HG03460 (cell line): ENCODE results near the gene MNX1.
A peak's percentile ranks its signal among the peaks of the same experiment; 100 is the strongest.

Source experiments
- ATAC-seq: cut with Tn5 transposase; IDR thresholded peaks from one replicate; pipeline ENCODE4 v1.9.1; 2021; ENCODE audit not compliant: unreplicated experiment

The MNX1 gene

GRCh38 chr7:157033483-157034473, 23.3 kb upstream of the MNX1 start:
- no peak for ATAC-seq

- no peak for ATAC-seq
These were observed 22.4 kb upstream of the MNX1 start for GRCh38 chr7:157032644-157033482.

GRCh38 chr7:157032128-157032527, 21.7 kb upstream of the MNX1 start:
- no peak for ATAC-seq

- ATAC-seq = no peak
These were observed 17.9 kb upstream of the MNX1 start for GRCh38 chr7:157028199-157028903.

GRCh38 chr7:157027568-157028198, 17.2 kb upstream of the MNX1 start:
- no peak for ATAC-seq

- no peak for ATAC-seq
These were observed 14.3 kb upstream of the MNX1 start for GRCh38 chr7:157024716-157025115.

- ATAC-seq = no peak
These were observed 13.1 kb upstream of the MNX1 start for GRCh38 chr7:157023589-157023905.

- peak; percentile 51 for ATAC-seq
These were observed 12.5 kb upstream of the MNX1 start for GRCh38 chr7:157022681-157023588.

GRCh38 chr7:157021871-157022680, 11.6 kb upstream of the MNX1 start:
- ATAC-seq = no peak

- ATAC-seq = no peak
These were observed 10.8 kb upstream of the MNX1 start for GRCh38 chr7:157021071-157021870.

GRCh38 chr7:157020514-157021070, 10.1 kb upstream of the MNX1 start:
- ATAC-seq = no peak

GRCh38 chr7:157019718-157020451, 9.4 kb upstream of the MNX1 start:
- ATAC-seq = no peak

GRCh38 chr7:157018997-157019608, 8.6 kb upstream of the MNX1 start:
- no peak for ATAC-seq

GRCh38 chr7:157018328-157018996, 8.0 kb upstream of the MNX1 start:
- no peak for ATAC-seq

- no peak for ATAC-seq
These were observed 7.3 kb upstream of the MNX1 start for GRCh38 chr7:157017603-157018327.

- no peak for ATAC-seq
These were observed 6.7 kb upstream of the MNX1 start for GRCh38 chr7:157017149-157017548.
